ENCODE measurements around the gene PRAMEF9.
"Not testable (repeated sequence)": the region's sequence is repeated elsewhere in the genome, so short reads cannot be mapped to it uniquely, and the experiment has no call there.

- not testable (repeated sequence) for TF ChIP-seq ZFP30 (CRISPR knock-in tag; IDR thresholded peaks at IDR 0.05); ZFP3 (CRISPR knock-in tag; IDR thresholded peaks at IDR 0.05); ZNF565 (CRISPR knock-in tag; conservative IDR thresholded peaks at IDR 0.05; ENCODE audit: low read depth); CREB5 (CRISPR knock-in tag; IDR thresholded peaks at IDR 0.05; ENCODE audit: low read depth); ARNTL (CRISPR knock-in tag; IDR thresholded peaks at IDR 0.05; ENCODE audit: borderline replicate concordance, low read depth); ESRRG (CRISPR knock-in tag; IDR thresholded peaks at IDR 0.05); TCF4 (CRISPR knock-in tag; IDR thresholded peaks at IDR 0.05; ENCODE audit: borderline replicate concordance); CSRNP3 (CRISPR knock-in tag; IDR thresholded peaks at IDR 0.05); PATZ1 (CRISPR knock-in tag; IDR thresholded peaks at IDR 0.05; ENCODE audit: borderline replicate concordance)
These were observed 45.0 kb downstream of the PRAMEF9 start for GRCh38 chr1:13216619-13217018.
